HEK293 (cell line): ENCODE results near the gene ANGEL2.

Experiments
- FEZF1 ChIP-seq: fragments of 450-650 bp; formaldehyde crosslinking; IDR thresholded peaks from 2 replicates; pipeline ENCODE4 v1.5.1; 2016; ENCODE audit warnings: missing biosample characterization, missing genetic modification characterization
- GFI1B ChIP-seq: fragments of 450-650 bp; formaldehyde crosslinking; IDR thresholded peaks from 2 replicates; pipeline ENCODE4 v1.5.1; 2016; ENCODE audit warnings: missing biosample characterization, missing genetic modification characterization
- HOXA7 ChIP-seq: sonication (generic); formaldehyde crosslinking; IDR thresholded peaks from 2 replicates; pipeline ENCODE4 v1.8.1; 2022; ENCODE audit warnings: missing genetic modification reagents, borderline replicate concordance
- HOXD13 ChIP-seq: sonication (generic); formaldehyde crosslinking; IDR thresholded peaks from 2 replicates; pipeline ENCODE4 v1.8.0; 2022; ENCODE audit warnings: missing genetic modification reagents, borderline replicate concordance
- MEIS1 ChIP-seq: sonication (generic); formaldehyde crosslinking; IDR thresholded peaks from 2 replicates; pipeline ENCODE4 v1.8.1; 2022; ENCODE audit warnings: missing genetic modification reagents, mild to moderate bottlenecking, borderline replicate concordance
- OSR2 ChIP-seq: fragments of 450-650 bp; formaldehyde crosslinking; IDR thresholded peaks from 2 replicates; pipeline ENCODE4 v1.5.1; 2016; ENCODE audit warnings: missing biosample characterization, missing genetic modification characterization
- SALL2 ChIP-seq: fragments of 450-650 bp; formaldehyde crosslinking; IDR thresholded peaks from 2 replicates; pipeline ENCODE4 v1.5.0; 2017; ENCODE audit warnings: missing biosample characterization, mild to moderate bottlenecking, missing genetic modification characterization, borderline replicate concordance
- SETDB1 ChIP-seq: IDR thresholded peaks from one replicate; pipeline ENCODE4 v1.6.1; 2017; ENCODE audit warnings: mild to moderate bottlenecking, low read length, moderate library complexity, mixed read lengths; ENCODE audit not compliant: insufficient read length
- SP7 ChIP-seq: fragments of 450-650 bp; formaldehyde crosslinking; IDR thresholded peaks from 2 replicates; pipeline ENCODE4 v1.5.1; 2016; ENCODE audit warnings: missing biosample characterization, missing genetic modification characterization
- ZBTB21 ChIP-seq: fragments of 450-650 bp; formaldehyde crosslinking; IDR thresholded peaks from 2 replicates; pipeline ENCODE4 v1.5.1; 2017; ENCODE audit warnings: missing biosample characterization, missing genetic modification characterization
- ZEB2 ChIP-seq: fragments of 450-650 bp; formaldehyde crosslinking; IDR thresholded peaks from 2 replicates; pipeline ENCODE4 v1.5.1; 2016; ENCODE audit warnings: missing biosample characterization, missing genetic modification characterization
- ZNF140 ChIP-seq: fragments of 450-650 bp; formaldehyde crosslinking; IDR thresholded peaks from 2 replicates; pipeline ENCODE4 v1.5.1; 2016; ENCODE audit warnings: missing biosample characterization, missing genetic modification characterization
- ZNF184 ChIP-seq: fragments of 450-650 bp; IDR thresholded peaks from 2 replicates; pipeline ENCODE4 v1.5.1; 2018; ENCODE audit warnings: missing biosample characterization, mild to moderate bottlenecking, missing genetic modification characterization
- ZNF223 ChIP-seq: fragments of 450-650 bp; formaldehyde crosslinking; IDR thresholded peaks from 2 replicates; pipeline ENCODE4 v1.5.1; 2016; ENCODE audit warnings: missing biosample characterization, missing genetic modification characterization
- ZNF248 ChIP-seq: fragments of 450-650 bp; formaldehyde crosslinking; IDR thresholded peaks from 2 replicates; pipeline ENCODE4 v1.5.1; 2017; ENCODE audit warnings: missing biosample characterization, missing genetic modification characterization
- ZNF274 ChIP-seq, 2 experiments: fragments of 200-500 bp in 1 of 2; fragments of 450-650 bp in 1 of 2; sonication (Bioruptor generic) in 1 of 2; formaldehyde crosslinking in 1 of 2; IDR thresholded peaks; 2 replicates each; pipeline versions ENCODE4 v1.5.1 to v1.6.1; 2014 to 2016; ENCODE audit warnings: borderline replicate concordance in 1 of 2, inconsistent platforms in 1 of 2, low read length in 1 of 2, missing biosample characterization in 1 of 2, missing genetic modification characterization in 1 of 2
- ZNF426 ChIP-seq: fragments of 450-650 bp; formaldehyde crosslinking; IDR thresholded peaks from 2 replicates; pipeline ENCODE4 v1.5.1; 2017; ENCODE audit warnings: missing biosample characterization, missing genetic modification characterization, mild to moderate bottlenecking, inconsistent platforms, moderate library complexity
- ZNF449 ChIP-seq: fragments of 450-650 bp; formaldehyde crosslinking; IDR thresholded peaks from 2 replicates; pipeline ENCODE4 v1.5.1; 2017; ENCODE audit warnings: missing biosample characterization, mild to moderate bottlenecking, missing genetic modification characterization, moderate library complexity
- ZNF48 ChIP-seq: fragments of 450-650 bp; formaldehyde crosslinking; IDR thresholded peaks from 2 replicates; pipeline ENCODE4 v1.5.1; 2016; ENCODE audit warnings: missing biosample characterization, missing genetic modification characterization
- ZNF530 ChIP-seq: fragments of 450-650 bp; formaldehyde crosslinking; IDR thresholded peaks from 2 replicates; pipeline ENCODE4 v1.5.1; 2016; ENCODE audit warnings: low read depth, missing biosample characterization, missing genetic modification characterization
- ZNF544 ChIP-seq: fragments of 450-650 bp; formaldehyde crosslinking; IDR thresholded peaks from 2 replicates; pipeline ENCODE4 v1.5.0; 2017; ENCODE audit warnings: missing biosample characterization, missing genetic modification characterization
- ZNF560 ChIP-seq: fragments of 450-650 bp; formaldehyde crosslinking; IDR thresholded peaks from 2 replicates; pipeline ENCODE4 v1.5.1; 2017; ENCODE audit warnings: missing biosample characterization, missing genetic modification characterization, borderline replicate concordance
- ZNF621 ChIP-seq: fragments of 450-650 bp; formaldehyde crosslinking; IDR thresholded peaks from 2 replicates; pipeline ENCODE4 v1.5.1; 2017; ENCODE audit warnings: missing biosample characterization, missing genetic modification characterization
- ZNF626 ChIP-seq: fragments of 450-650 bp; sonication (Bioruptor Pico); formaldehyde crosslinking; IDR thresholded peaks from 2 replicates; pipeline ENCODE4 v1.5.1; 2018; ENCODE audit warnings: missing biosample characterization, missing genetic modification characterization, inconsistent platforms
- ZNF645 ChIP-seq: fragments of 450-650 bp; formaldehyde crosslinking; IDR thresholded peaks from 2 replicates; pipeline ENCODE4; 2016; ENCODE audit warnings: missing biosample characterization, missing genetic modification characterization
- ZNF768 ChIP-seq: fragments of 450-650 bp; formaldehyde crosslinking; IDR thresholded peaks from 2 replicates; pipeline ENCODE4 v1.5.1; 2018; ENCODE audit warnings: missing biosample characterization, mild to moderate bottlenecking, missing genetic modification characterization
- ZNF791 ChIP-seq: fragments of 450-650 bp; formaldehyde crosslinking; IDR thresholded peaks from 2 replicates; pipeline ENCODE4 v1.5.1; 2016; ENCODE audit warnings: missing biosample characterization, missing genetic modification characterization
- ZXDB ChIP-seq: fragments of 450-650 bp; formaldehyde crosslinking; IDR thresholded peaks from 2 replicates; pipeline ENCODE4 v1.5.1; 2016; ENCODE audit warnings: missing biosample characterization, missing genetic modification characterization
- TF ChIP-seq, protein P1 (sequence below): fragments of 450-650 bp; formaldehyde crosslinking; IDR thresholded peaks from 2 replicates; pipeline ENCODE4 v1.5.1; 2016; ENCODE audit warnings: missing biosample characterization, missing genetic modification characterization
- TF ChIP-seq, protein P2 (sequence below): fragments of 450-650 bp; formaldehyde crosslinking; IDR thresholded peaks from 2 replicates; pipeline ENCODE4 v1.5.1; 2016; ENCODE audit warnings: missing biosample characterization, missing genetic modification characterization

ANGEL2 gene

GRCh38 chr1:213051127-213051880 is 35.6 kb upstream of the ANGEL2 start, which contains the start of gene RPS6KC1 (continued):
- no peak for TF ChIP-seq ZNF645 (tag by site-specific recombination)
- TF ChIP-seq MEIS1 (CRISPR knock-in tag), result no peak
- TF ChIP-seq ZNF449, result peak; percentile 32; the same call in 1 of the 2 replicates
- no peak for TF ChIP-seq ZNF274 (IDR thresholded peaks at IDR 0.05; ENCODE audit: low read length)
- no peak for TF ChIP-seq ZNF274 (tag by site-specific recombination; IDR thresholded peaks at IDR 0.05; ENCODE audit: borderline replicate concordance)
- TF ChIP-seq HOXA7 (CRISPR knock-in tag), result no peak
- no peak for TF ChIP-seq ZNF48
- TF ChIP-seq ZEB2, result peak; percentile 70; the same call in 1 of the 2 replicates
- no peak for TF ChIP-seq HOXD13 (CRISPR knock-in tag)
- no peak for TF ChIP-seq ZNF530 (tag by site-specific recombination)
- TF ChIP-seq SP7, result peak; percentile 48; the same call in 1 of the 2 replicates
- no peak for TF ChIP-seq ZNF791
- no peak for TF ChIP-seq GFI1B (tag by site-specific recombination)
- no peak for TF ChIP-seq ZNF248 (tag by site-specific recombination)
- TF ChIP-seq ZNF426 (tag by site-specific recombination), result no peak
- peak; percentile 54; the same call in 1 of the 2 replicates for TF ChIP-seq OSR2 (tag by site-specific recombination)
- TF ChIP-seq ZNF626 (tag by site-specific recombination), result no peak
- TF ChIP-seq ZNF223 (tag by site-specific recombination), result no peak
- TF ChIP-seq ZNF560 (tag by site-specific recombination), result no peak
- TF ChIP-seq, protein P1, sequence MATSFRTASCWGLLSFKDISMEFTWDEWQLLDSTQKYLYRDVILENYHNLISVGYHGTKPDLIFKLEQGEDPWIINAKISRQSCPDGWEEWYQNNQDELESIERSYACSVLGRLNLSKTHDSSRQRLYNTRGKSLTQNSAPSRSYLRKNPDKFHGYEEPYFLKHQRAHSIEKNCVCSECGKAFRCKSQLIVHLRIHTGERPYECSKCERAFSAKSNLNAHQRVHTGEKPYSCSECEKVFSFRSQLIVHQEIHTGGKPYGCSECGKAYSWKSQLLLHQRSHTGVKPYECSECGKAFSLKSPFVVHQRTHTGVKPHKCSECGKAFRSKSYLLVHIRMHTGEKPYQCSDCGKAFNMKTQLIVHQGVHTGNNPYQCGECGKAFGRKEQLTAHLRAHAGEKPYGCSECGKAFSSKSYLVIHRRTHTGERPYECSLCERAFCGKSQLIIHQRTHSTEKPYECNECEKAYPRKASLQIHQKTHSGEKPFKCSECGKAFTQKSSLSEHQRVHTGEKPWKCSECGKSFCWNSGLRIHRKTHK, result no peak
- no peak for TF ChIP-seq ZNF621 (tag by site-specific recombination)
- TF ChIP-seq, protein P2, sequence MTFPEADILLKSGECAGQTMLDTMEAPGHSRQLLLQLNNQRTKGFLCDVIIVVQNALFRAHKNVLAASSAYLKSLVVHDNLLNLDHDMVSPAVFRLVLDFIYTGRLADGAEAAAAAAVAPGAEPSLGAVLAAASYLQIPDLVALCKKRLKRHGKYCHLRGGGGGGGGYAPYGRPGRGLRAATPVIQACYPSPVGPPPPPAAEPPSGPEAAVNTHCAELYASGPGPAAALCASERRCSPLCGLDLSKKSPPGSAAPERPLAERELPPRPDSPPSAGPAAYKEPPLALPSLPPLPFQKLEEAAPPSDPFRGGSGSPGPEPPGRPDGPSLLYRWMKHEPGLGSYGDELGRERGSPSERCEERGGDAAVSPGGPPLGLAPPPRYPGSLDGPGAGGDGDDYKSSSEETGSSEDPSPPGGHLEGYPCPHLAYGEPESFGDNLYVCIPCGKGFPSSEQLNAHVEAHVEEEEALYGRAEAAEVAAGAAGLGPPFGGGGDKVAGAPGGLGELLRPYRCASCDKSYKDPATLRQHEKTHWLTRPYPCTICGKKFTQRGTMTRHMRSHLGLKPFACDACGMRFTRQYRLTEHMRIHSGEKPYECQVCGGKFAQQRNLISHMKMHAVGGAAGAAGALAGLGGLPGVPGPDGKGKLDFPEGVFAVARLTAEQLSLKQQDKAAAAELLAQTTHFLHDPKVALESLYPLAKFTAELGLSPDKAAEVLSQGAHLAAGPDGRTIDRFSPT (tag by site-specific recombination), result no peak
- no peak for TF ChIP-seq ZNF140 (tag by site-specific recombination)
- no peak for TF ChIP-seq ZNF768 (tag by site-specific recombination)
- TF ChIP-seq SETDB1, result no peak
- no peak for TF ChIP-seq ZNF544
- TF ChIP-seq FEZF1 (tag by site-specific recombination), result no peak
- TF ChIP-seq ZXDB (tag by site-specific recombination), result no peak; the same call in 1 of the 2 replicates
- TF ChIP-seq SALL2 (tag by site-specific recombination), result no peak
- 0 out of 2 replicates have a peak, but pooled peaks have one; percentile 29 for TF ChIP-seq ZBTB21 (tag by site-specific recombination)
- no peak for TF ChIP-seq ZNF184 (tag by site-specific recombination)
